DND-41 (cell line): Measurements from ENCODE around the gene TBC1D22A.

Source experiments
- EZH2 ChIP-seq: IDR thresholded peaks from 3 replicates; pipeline ENCODE4 v1.6.1; 2012; ENCODE audit warnings: borderline replicate concordance, low read depth, mild to moderate bottlenecking, moderate library complexity, low read length, inconsistent platforms; ENCODE audit not compliant: severe bottlenecking
- TF ChIP-seq, protein P1 (sequence below): IDR thresholded peaks from 2 replicates; pipeline ENCODE4 v1.5.1; 2012; ENCODE audit warnings: borderline replicate concordance, low read length, moderate library complexity, mild to moderate bottlenecking; ENCODE audit not compliant: poor library complexity, severe bottlenecking; ENCODE audit errors: extremely low read depth

DNA sequence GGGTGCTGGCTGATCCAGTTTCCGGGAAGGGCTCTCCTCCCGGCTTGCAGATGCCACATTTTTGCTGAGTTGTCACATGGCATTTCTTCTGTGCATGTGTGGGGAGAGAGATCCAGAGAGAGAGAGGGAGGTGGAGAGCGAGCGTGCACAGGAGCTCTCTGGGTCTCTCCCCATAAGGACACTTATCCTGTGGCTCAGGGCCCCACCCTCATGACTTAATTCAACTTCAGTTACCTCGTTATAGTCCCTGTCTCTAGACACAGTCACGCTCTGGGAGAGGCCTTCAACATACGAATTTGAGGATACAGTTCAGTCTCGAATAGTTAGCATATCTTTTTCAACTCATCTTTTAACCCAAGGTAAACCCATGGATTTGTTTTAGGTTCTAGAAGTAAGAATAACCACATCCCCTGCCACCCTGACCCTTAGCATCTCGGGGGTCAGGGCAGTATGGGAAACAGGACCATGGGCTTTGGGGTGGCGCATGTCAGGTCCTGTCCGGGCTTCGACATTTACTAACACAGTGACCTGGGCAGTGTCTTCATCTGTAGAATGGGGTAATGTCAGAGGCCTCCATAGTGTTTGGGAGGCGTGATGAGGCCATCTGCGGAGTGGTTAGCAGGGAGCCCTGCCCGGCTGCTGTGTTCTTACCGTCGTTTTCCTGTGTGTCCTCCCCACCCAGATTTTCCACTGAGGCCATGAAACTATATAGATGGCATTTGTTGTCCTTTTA lies 46.9 kb downstream of the TBC1D22A start:
- TF ChIP-seq, protein P1, sequence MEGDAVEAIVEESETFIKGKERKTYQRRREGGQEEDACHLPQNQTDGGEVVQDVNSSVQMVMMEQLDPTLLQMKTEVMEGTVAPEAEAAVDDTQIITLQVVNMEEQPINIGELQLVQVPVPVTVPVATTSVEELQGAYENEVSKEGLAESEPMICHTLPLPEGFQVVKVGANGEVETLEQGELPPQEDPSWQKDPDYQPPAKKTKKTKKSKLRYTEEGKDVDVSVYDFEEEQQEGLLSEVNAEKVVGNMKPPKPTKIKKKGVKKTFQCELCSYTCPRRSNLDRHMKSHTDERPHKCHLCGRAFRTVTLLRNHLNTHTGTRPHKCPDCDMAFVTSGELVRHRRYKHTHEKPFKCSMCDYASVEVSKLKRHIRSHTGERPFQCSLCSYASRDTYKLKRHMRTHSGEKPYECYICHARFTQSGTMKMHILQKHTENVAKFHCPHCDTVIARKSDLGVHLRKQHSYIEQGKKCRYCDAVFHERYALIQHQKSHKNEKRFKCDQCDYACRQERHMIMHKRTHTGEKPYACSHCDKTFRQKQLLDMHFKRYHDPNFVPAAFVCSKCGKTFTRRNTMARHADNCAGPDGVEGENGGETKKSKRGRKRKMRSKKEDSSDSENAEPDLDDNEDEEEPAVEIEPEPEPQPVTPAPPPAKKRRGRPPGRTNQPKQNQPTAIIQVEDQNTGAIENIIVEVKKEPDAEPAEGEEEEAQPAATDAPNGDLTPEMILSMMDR, result no peak
- no peak for TF ChIP-seq EZH2
